Astrocyte (in vitro differentiated cells and primary cell): Measurements from ENCODE around the gene VTCN1.

Experiments used
- EZH2 ChIP-seq: IDR thresholded peaks from 2 replicates; pipeline ENCODE4 v1.6.1; 2012; ENCODE audit warnings: mild to moderate bottlenecking, low read length, inconsistent platforms; ENCODE audit not compliant: insufficient read depth
- TF ChIP-seq, protein P1 (sequence below): IDR thresholded peaks from 2 replicates; pipeline ENCODE4 v1.5.1; 2011; ENCODE audit warnings: low read depth, mild to moderate bottlenecking, inconsistent platforms, low read length, moderate library complexity; ENCODE audit not compliant: insufficient read depth

DNA sequence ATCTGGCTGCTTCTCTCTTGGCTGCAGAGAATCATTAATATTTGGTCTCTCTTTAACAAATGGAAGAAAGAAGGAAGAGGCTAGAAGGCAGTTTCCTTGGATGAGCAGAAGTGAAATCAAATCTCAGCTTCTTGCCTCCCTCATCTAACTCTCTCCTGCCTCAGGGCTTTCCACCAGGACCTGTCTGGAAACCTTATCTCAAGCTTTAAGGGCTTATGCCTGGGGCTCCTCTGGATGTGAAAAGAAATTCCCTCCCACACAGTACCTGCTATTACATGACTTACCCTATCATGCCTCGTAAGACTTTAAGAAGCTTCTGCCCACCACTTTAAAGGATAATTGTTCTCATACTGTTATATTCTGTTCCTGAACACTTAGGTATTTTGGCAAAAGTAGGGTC is 8.9 kb downstream of the VTCN1 start:
- TF ChIP-seq, protein P1, sequence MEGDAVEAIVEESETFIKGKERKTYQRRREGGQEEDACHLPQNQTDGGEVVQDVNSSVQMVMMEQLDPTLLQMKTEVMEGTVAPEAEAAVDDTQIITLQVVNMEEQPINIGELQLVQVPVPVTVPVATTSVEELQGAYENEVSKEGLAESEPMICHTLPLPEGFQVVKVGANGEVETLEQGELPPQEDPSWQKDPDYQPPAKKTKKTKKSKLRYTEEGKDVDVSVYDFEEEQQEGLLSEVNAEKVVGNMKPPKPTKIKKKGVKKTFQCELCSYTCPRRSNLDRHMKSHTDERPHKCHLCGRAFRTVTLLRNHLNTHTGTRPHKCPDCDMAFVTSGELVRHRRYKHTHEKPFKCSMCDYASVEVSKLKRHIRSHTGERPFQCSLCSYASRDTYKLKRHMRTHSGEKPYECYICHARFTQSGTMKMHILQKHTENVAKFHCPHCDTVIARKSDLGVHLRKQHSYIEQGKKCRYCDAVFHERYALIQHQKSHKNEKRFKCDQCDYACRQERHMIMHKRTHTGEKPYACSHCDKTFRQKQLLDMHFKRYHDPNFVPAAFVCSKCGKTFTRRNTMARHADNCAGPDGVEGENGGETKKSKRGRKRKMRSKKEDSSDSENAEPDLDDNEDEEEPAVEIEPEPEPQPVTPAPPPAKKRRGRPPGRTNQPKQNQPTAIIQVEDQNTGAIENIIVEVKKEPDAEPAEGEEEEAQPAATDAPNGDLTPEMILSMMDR = no peak
- TF ChIP-seq EZH2 = no peak
